Measurements from ENCODE around the gene SLC7A6. TPM values are rescaled to one million over a fixed set of nuclear protein-coding genes. Genes with fewer than 3 reads are reported as not detected.
A peak's percentile ranks its signal among the peaks of the same experiment; 100 is the strongest.

The SLC7A6 gene
- total RNA-seq, 1 experiment from 2014 or later = 28.5 TPM

DNA sequence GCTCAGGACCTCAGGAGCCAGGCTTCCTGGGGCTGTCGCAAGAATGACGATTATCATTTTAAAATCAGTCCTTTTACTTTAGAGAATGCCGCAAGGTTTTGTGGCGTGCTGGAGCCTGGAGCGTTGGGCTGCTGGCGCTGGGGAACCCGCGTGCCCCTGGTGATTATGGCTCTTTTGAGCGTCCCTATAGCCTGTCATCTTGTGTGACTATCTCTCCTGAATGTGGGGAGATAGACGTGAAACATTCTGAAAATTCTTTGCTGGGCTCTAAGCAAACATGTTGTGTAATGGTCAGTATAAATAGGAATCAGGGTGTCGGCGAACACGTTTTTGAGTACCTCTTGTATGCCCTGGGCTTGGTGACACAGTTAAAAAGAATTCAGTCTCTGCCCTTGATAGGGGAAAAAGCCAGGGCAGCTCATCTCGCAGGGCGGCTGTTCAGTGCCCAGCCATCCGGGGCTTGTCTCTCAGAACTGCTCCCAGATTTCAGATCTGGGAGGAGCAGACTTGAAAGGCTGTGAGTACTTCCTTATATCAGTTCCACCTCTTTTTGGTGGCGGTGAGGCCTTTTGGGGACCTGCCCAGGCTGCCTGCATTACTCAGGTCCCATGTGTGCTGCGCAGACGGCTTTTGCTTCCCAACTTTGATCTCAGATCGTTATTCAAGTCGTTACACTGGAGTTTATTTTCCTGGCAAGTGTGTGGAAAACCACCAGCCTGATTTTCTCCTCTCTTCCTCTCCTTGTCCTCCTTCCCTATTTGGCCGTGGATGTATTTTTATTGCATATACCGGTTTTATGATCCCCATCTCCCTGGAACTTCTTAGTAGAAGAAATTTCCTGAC, 973 bp downstream of the SLC7A6 start:
- CTCF ChIA-PET = interaction anchor here (1.3 kb wide), 1 partner anchor 256 kb away, joined by 3 read pairs; no protein-coding TSS in a partner anchor
- H3K79me2 ChIP-seq (ENCODE audit: insufficient read depth, low read length) = peaks cover 58% of the 10 kb centered on the region

More for the DNA sequence above, 973 bp downstream of the SLC7A6 start:
- BruUV-seq (replicated peaks) = no TSS peak
- H4K20me1 ChIP-seq (ENCODE audit: insufficient read depth) = peaks cover 16% of the 10 kb centered on the region; the same call in 1 of the 2 replicates
- TF ChIP-seq EZH2phosphoT487 (IDR thresholded peaks at IDR 0.05; ENCODE audit: borderline replicate concordance) = no peak
- TF ChIP-seq SIN3A (IDR thresholded peaks at IDR 0.05; ENCODE audit: low read depth) = peak; percentile 86
- peak; percentile 66 for TF ChIP-seq MAX (IDR thresholded peaks at IDR 0.05)
- TF ChIP-seq, protein P1, sequence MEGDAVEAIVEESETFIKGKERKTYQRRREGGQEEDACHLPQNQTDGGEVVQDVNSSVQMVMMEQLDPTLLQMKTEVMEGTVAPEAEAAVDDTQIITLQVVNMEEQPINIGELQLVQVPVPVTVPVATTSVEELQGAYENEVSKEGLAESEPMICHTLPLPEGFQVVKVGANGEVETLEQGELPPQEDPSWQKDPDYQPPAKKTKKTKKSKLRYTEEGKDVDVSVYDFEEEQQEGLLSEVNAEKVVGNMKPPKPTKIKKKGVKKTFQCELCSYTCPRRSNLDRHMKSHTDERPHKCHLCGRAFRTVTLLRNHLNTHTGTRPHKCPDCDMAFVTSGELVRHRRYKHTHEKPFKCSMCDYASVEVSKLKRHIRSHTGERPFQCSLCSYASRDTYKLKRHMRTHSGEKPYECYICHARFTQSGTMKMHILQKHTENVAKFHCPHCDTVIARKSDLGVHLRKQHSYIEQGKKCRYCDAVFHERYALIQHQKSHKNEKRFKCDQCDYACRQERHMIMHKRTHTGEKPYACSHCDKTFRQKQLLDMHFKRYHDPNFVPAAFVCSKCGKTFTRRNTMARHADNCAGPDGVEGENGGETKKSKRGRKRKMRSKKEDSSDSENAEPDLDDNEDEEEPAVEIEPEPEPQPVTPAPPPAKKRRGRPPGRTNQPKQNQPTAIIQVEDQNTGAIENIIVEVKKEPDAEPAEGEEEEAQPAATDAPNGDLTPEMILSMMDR (IDR thresholded peaks at IDR 0.05 in 2 of 3, conservative IDR thresholded peaks at IDR 0.05 in 1 of 3; ENCODE audit: borderline replicate concordance in 1 of 3, insufficient read depth in 1 of 3, low read depth in 2 of 3, low read length in 2 of 3) = no peak
- TF ChIP-seq POLR2AphosphoS5 (IDR thresholded peaks at IDR 0.05; ENCODE audit: low read depth, low read length) = peak; percentile 50
- TF ChIP-seq YY1 (IDR thresholded peaks at IDR 0.05; ENCODE audit: extremely low read depth, insufficient replicate concordance, low read depth, low read length) = peak; percentile 20
- TF ChIP-seq ZNF274 (IDR thresholded peaks at IDR 0.05; ENCODE audit: low read depth, low read length) = no peak
- peak; percentile 76 for TF ChIP-seq TCF7L2 (IDR thresholded peaks at IDR 0.05; ENCODE audit: borderline replicate concordance, extremely low read depth, insufficient read depth, insufficient read length)
- H3K27me3 ChIP-seq (ENCODE audit: insufficient read depth, low read length) = no peaks in the 10 kb centered on the region
- peak overlapping the region; percentile 89 for H3K4me2 ChIP-seq (ENCODE audit: low read length)
- H3K4me1 ChIP-seq (ENCODE audit: control insufficient read depth in 1 of 2, insufficient read depth in 2 of 2, low read length in 2 of 2) = peaks cover 25 to 33% of the 10 kb centered on the region in 2 experiments
- POLR2A ChIA-PET = no interaction called here
- intact Hi-C loops (cut with micrococcal nuclease) = loop anchor here (5.0 kb wide), 1 partner anchor 47 kb away; the partner anchor contains the start of genes PRMT7 and SLC7A6OS
- H2AFZ ChIP-seq (ENCODE audit: low read depth, low read length, poor library complexity, severe bottlenecking) = no peak overlapping the region
- peak overlapping the region; percentile 88 for H3K9ac ChIP-seq (ENCODE audit: low read length)
- ATAC-seq = peak; percentile 55
- H3K9me3 ChIP-seq (ENCODE audit: control insufficient read depth in 1 of 2, insufficient read depth in 1 of 2, low read depth in 1 of 2, low read length in 2 of 2) = no peaks in the 10 kb centered on the region
- H3K36me3 ChIP-seq (ENCODE audit: control insufficient read depth in 1 of 2, insufficient read depth in 2 of 2, low read length in 2 of 2) = no peaks in the 10 kb centered on the region
- RAD21 ChIA-PET (ENCODE audit: low non-redundant PET in 1 of 2, low total read pairs in 2 of 2, uncharacterized antibody in 2 of 2, unreplicated experiment in 2 of 2) = no interaction called here
- no peaks in the 10 kb centered on the region for H3K9me2 ChIP-seq (ENCODE audit: insufficient read depth)
- DNase-seq (ENCODE audit: low read depth, low spot score) = peak; percentile 68
- H3K27ac ChIP-seq (ENCODE audit: low read depth, low read length) = peak overlapping the region; percentile 91
- peak overlapping the region; percentile 73 to 85 for H3K4me3 ChIP-seq (replicated peaks in 1 of 2; ENCODE audit: low read depth in 1 of 2, low read length in 2 of 2)

Measured in HCT116 (cell line).